Measurements from ENCODE around the gene TMTC2. TPM values are rescaled to one million over a fixed set of nuclear protein-coding genes. Genes with fewer than 3 reads are reported as not detected.

Gene TMTC2
- total RNA-seq, 2 donors from 2014 or later = 2.9 to 3.2 TPM

- no peak overlapping the region for H3K4me3 ChIP-seq
- TF ChIP-seq CTCF (IDR thresholded peaks at IDR 0.05) = no peak
- no peak overlapping the region for H3K27ac ChIP-seq
- DNase-seq (ENCODE audit: low spot score) = no peak
- H3K27me3 ChIP-seq = no peaks in the 10 kb centered on the region
- no peaks in the 10 kb centered on the region for H3K36me3 ChIP-seq
- no peaks in the 10 kb centered on the region for H3K9me3 ChIP-seq
- H3K4me1 ChIP-seq = peaks cover 0 to 11% of the 10 kb centered on the region in 2 donors
Observed at GRCh38 chr12:82691513-82691912, 4.8 kb downstream of the TMTC2 start.

- Histone ChIP-seq H3K9me3 (no peaks in the 10 kb centered on the region), H3K4me3 (no peak overlapping the region), H3K27me3 (no peaks in the 10 kb centered on the region), H3K27ac (no peak overlapping the region), H3K4me1 (no peaks in the 10 kb centered on the region), H3K36me3 (no peaks in the 10 kb centered on the region)
- TF ChIP-seq CTCF (IDR thresholded peaks at IDR 0.05) = no peak
- DNase-seq (ENCODE audit: low spot score) = no peak
Observed at GRCh38 chr12:82694276-82694675, 7.6 kb downstream of the TMTC2 start.

GRCh38 chr12:82694970-82695369 is 8.3 kb downstream of the TMTC2 start:
- no peak overlapping the region for H3K4me3 ChIP-seq
- no peak overlapping the region for H3K27ac ChIP-seq
- no peaks in the 10 kb centered on the region for H3K27me3 ChIP-seq
- H3K4me1 ChIP-seq = no peaks in the 10 kb centered on the region
- H3K9me3 ChIP-seq = no peaks in the 10 kb centered on the region
- no peaks in the 10 kb centered on the region for H3K36me3 ChIP-seq
- DNase-seq (ENCODE audit: low spot score) = no peak
- no peak for TF ChIP-seq CTCF (IDR thresholded peaks at IDR 0.05)

- TF ChIP-seq CTCF (IDR thresholded peaks at IDR 0.05) = no peak
- H3K4me1 ChIP-seq = no peaks in the 10 kb centered on the region
Observed at GRCh38 chr12:82695531-82695930, 8.8 kb downstream of the TMTC2 start.

GRCh38 chr12:82696543-82696942 is 9.8 kb downstream of the TMTC2 start:
- no peaks in the 10 kb centered on the region for H3K27me3 ChIP-seq
- H3K27ac ChIP-seq = no peak overlapping the region
- no peaks in the 10 kb centered on the region for H3K9me3 ChIP-seq
- DNase-seq (ENCODE audit: low spot score) = no peak
- no peaks in the 10 kb centered on the region for H3K4me1 ChIP-seq
- no peaks in the 10 kb centered on the region for H3K36me3 ChIP-seq
- H3K4me3 ChIP-seq = no peak overlapping the region
- no peak for TF ChIP-seq CTCF (IDR thresholded peaks at IDR 0.05)

More at GRCh38 chr12:82695531-82695930, 8.8 kb downstream of the TMTC2 start:
- Histone ChIP-seq H3K4me3 (no peak overlapping the region), H3K27ac (no peak overlapping the region), H3K27me3 (no peaks in the 10 kb centered on the region), H3K36me3 (no peaks in the 10 kb centered on the region), H3K9me3 (no peaks in the 10 kb centered on the region)
- no peak for DNase-seq (ENCODE audit: low spot score)
